ENCODE measurements around the gene ACRBP. TPM values are rescaled to one million over a fixed set of nuclear protein-coding genes. Genes with fewer than 3 reads are reported as not detected.
"Not testable (repeated sequence)": the region's sequence is repeated elsewhere in the genome, so short reads cannot be mapped to it uniquely, and the experiment has no call there.

Gene ACRBP
- total and polyA plus RNA-seq, 2 donors (not counting 1 experiment from before 2014, with no cell fraction given), result 10.7 to 12.3 TPM

DNA sequence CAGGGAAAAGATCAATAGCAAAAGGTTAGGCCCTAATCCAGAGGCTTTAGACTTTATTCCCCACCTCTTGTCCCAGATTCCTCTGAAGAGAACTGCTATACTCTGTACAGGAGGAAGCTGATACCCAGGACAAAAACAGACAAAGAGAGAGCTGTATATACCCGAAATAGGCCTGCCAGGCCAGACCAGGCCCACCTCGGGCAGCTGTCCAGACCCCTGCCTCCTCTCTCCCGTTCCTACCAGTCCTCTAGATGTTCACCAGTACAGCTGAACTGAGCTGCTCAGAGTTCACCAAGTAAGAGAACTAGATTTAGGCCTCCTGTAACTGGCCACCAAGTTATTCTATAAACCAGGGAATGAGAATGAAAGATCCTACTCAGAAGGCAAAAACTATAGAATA, 44.7 kb downstream of the ACRBP start:
- Histone ChIP-seq H3K4me1 (ENCODE audit: control insufficient read depth in 2 of 2, insufficient read depth in 2 of 2, low read length in 2 of 2) (peaks cover 34 to 44% of the 10 kb centered on the region in 2 donors), H4K20me1 (ENCODE audit: control insufficient read depth, insufficient read depth, low read length, poor library complexity, severe bottlenecking) (peaks cover 75% of the 10 kb centered on the region), H3K4me3 (ENCODE audit: control extremely low read depth in 1 of 5, extremely low read depth in 1 of 5, insufficient read depth in 1 of 5, low read depth in 2 of 5, low read length in 4 of 5) (no peak overlapping the region), H2AFZ (ENCODE audit: insufficient read depth, low read depth, low read length, poor library complexity, severe bottlenecking) (no peak overlapping the region), H3K9ac (ENCODE audit: low read length) (no peak overlapping the region), H3K4me2 (replicated peaks; ENCODE audit: low read depth, low read length, poor library complexity, severe bottlenecking) (peak overlapping the region; percentile 98), H3K36me3 (replicated peaks in 1 of 2; ENCODE audit: control extremely low read depth in 1 of 2, control insufficient read depth in 1 of 2, extremely low read depth in 1 of 2, insufficient read depth in 2 of 2, low read length in 1 of 2) (peaks cover 4 to 64% of the 10 kb centered on the region in 2 experiments), H3K27me3 (replicated peaks in 1 of 4; ENCODE audit: control extremely low read depth in 1 of 4, control insufficient read depth in 3 of 4, insufficient read depth in 4 of 4, low read length in 3 of 4) (no peaks in the 10 kb centered on the region), H3K79me2 (ENCODE audit: control insufficient read depth, insufficient read depth, low read length) (peaks cover 85% of the 10 kb centered on the region), H3K27ac (ENCODE audit: low read length in 2 of 2) (peak overlapping the region in 1 of 2 donors; percentile 62), H3K9me3 (ENCODE audit: control extremely low read depth in 1 of 3, control insufficient read depth in 2 of 3, insufficient read depth in 1 of 3, low read length in 2 of 3) (no peaks in the 10 kb centered on the region)
- ATAC-seq (ENCODE audit: low read depth), result no peak
- no peak overlapping the region for H3K27ac Mint-ChIP-seq
- H3K4me3 Mint-ChIP-seq, result peak overlapping the region; percentile 62
- ChIA-PET POLR2A (interaction anchor here (0.6 to 0.9 kb wide), 2 partner anchors 10 to 11 kb away, joined by 4 to 5 read pairs; no protein-coding TSS in a partner anchor), CTCF (interaction anchor here (0.7 to 1.5 kb wide), 5 partner anchors 10 to 82 kb away, joined by 3 to 5 read pairs (median 4); no protein-coding TSS in a partner anchor)
- no peak for DNase-seq
- no peak for TF ChIP-seq EZH2 (IDR thresholded peaks at IDR 0.05; ENCODE audit: borderline replicate concordance, insufficient read depth, low read depth, low read length, poor library complexity, severe bottlenecking)
- TF ChIP-seq, protein P1, sequence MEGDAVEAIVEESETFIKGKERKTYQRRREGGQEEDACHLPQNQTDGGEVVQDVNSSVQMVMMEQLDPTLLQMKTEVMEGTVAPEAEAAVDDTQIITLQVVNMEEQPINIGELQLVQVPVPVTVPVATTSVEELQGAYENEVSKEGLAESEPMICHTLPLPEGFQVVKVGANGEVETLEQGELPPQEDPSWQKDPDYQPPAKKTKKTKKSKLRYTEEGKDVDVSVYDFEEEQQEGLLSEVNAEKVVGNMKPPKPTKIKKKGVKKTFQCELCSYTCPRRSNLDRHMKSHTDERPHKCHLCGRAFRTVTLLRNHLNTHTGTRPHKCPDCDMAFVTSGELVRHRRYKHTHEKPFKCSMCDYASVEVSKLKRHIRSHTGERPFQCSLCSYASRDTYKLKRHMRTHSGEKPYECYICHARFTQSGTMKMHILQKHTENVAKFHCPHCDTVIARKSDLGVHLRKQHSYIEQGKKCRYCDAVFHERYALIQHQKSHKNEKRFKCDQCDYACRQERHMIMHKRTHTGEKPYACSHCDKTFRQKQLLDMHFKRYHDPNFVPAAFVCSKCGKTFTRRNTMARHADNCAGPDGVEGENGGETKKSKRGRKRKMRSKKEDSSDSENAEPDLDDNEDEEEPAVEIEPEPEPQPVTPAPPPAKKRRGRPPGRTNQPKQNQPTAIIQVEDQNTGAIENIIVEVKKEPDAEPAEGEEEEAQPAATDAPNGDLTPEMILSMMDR (IDR thresholded peaks at IDR 0.05), result no peak
- no peaks in the 10 kb centered on the region for H3K9me3 Mint-ChIP-seq (ENCODE audit: insufficient read depth)
- peaks cover 37% of the 10 kb centered on the region for H3K4me1 Mint-ChIP-seq
- H3K27me3 Mint-ChIP-seq, result no peaks in the 10 kb centered on the region
- intact Hi-C loops (cut with micrococcal nuclease), result no loop called here
- WGBS (ENCODE audit: insufficient coverage), result 88% methylated on average over 1 of the region's 3 CpGs

DNA sequence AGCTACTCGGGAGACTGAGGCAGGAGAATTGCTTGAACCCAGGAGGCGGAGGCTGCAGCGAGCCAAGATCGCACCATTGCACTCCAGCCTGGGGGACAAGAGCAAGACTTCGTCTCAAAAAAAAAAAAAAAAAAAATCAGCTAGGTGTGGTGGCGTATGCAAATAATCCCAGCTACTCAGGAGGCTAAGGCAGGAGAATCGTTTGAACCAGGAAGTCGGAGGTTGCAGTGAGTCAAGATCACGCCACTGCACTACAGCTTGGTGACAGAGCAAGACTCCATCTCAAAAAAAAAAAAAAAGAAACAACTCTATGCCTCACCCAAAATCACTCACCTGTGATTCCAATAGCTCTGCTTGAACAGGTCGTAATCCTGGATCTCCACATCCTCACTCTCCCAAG, 51.6 kb downstream of the ACRBP start:
- H3K27me3 ChIP-seq (replicated peaks in 1 of 4; ENCODE audit: control extremely low read depth in 1 of 4, control insufficient read depth in 3 of 4, insufficient read depth in 4 of 4, low read length in 3 of 4); H3K27me3 Mint-ChIP-seq; POLR2A ChIA-PET; intact Hi-C loops (cut with micrococcal nuclease); H3K9me3 ChIP-seq (ENCODE audit: control extremely low read depth in 1 of 3, control insufficient read depth in 2 of 3, insufficient read depth in 1 of 3, low read length in 2 of 3); H3K9me3 Mint-ChIP-seq (ENCODE audit: insufficient read depth); H3K4me3 ChIP-seq (ENCODE audit: control extremely low read depth in 1 of 5, extremely low read depth in 1 of 5, insufficient read depth in 1 of 5, low read depth in 2 of 5, low read length in 4 of 5); H3K9ac ChIP-seq (ENCODE audit: low read length); H3K4me2 ChIP-seq (replicated peaks; ENCODE audit: low read depth, low read length, poor library complexity, severe bottlenecking); H3K4me3 Mint-ChIP-seq; H3K27ac ChIP-seq (ENCODE audit: low read length in 2 of 2); H3K4me1 ChIP-seq (ENCODE audit: control insufficient read depth in 2 of 2, insufficient read depth in 2 of 2, low read length in 2 of 2); ATAC-seq (ENCODE audit: low read depth); H2AFZ ChIP-seq (ENCODE audit: insufficient read depth, low read depth, low read length, poor library complexity, severe bottlenecking); DNase-seq; H3K4me1 Mint-ChIP-seq: not testable (repeated sequence)
- 79% methylated on average over 5 of the region's 10 CpGs for WGBS (ENCODE audit: insufficient coverage)
- H3K79me2 ChIP-seq (ENCODE audit: control insufficient read depth, insufficient read depth, low read length), result peaks cover 54% of the 10 kb centered on the region
- H4K20me1 ChIP-seq (ENCODE audit: control insufficient read depth, insufficient read depth, low read length, poor library complexity, severe bottlenecking), result peaks cover 46% of the 10 kb centered on the region
- CTCF ChIA-PET, result interaction anchor here (0.7 to 1.6 kb wide), 5 partner anchors 23 to 356 kb away, joined by 3 to 4 read pairs (median 3); partner anchors contain the start of gene PTPN6
- peaks cover 12 to 88% of the 10 kb centered on the region in 2 experiments for H3K36me3 ChIP-seq (replicated peaks in 1 of 2; ENCODE audit: control extremely low read depth in 1 of 2, control insufficient read depth in 1 of 2, extremely low read depth in 1 of 2, insufficient read depth in 2 of 2, low read length in 1 of 2)
- H3K27ac Mint-ChIP-seq, result peak overlapping the region; percentile 61

Data from B cell (primary cell).